ENCODE results near the gene TDRD12.

The TDRD12 gene

GRCh38 chr19:32876919-32877285 lies 157.3 kb downstream of the TDRD12 start:
- TF ChIP-seq MAX (IDR thresholded peaks at IDR 0.05; ENCODE audit: low read depth, low read length) = no peak
- no peak for TF ChIP-seq CTCF (IDR thresholded peaks at IDR 0.05; ENCODE audit: low read depth, low read length)
- no peak for TF ChIP-seq POLR2A (IDR thresholded peaks at IDR 0.05; ENCODE audit: extremely low read depth, insufficient read length)
- TF ChIP-seq MYC (IDR thresholded peaks at IDR 0.05; ENCODE audit: low read depth, low read length) = no peak
- H3K4me3 ChIP-seq (ENCODE audit: low read depth, low read length) = no peak overlapping the region
- DNase-seq (ENCODE audit: low read depth) = no peak

All from NB4 (cell line).